Stimulated activated CD8-positive, alpha-beta memory T cell treated with anti-CD3 and anti-CD28 coated beads, Interleukin-7, amount 100 ng/mL, for 48 hours (primary cell): ENCODE results near the gene NKAIN4.
A peak's percentile ranks its signal among the peaks of the same experiment; 100 is the strongest.

Experiments
- DNase-seq, 2 donors: peaks; one replicate each; pipeline ENCODE4 v3.0.0-alpha.2; 2020; ENCODE audit warnings: low read depth in 1 of 2; ENCODE audit errors: extremely low read depth in 1 of 2

Gene NKAIN4

DNA sequence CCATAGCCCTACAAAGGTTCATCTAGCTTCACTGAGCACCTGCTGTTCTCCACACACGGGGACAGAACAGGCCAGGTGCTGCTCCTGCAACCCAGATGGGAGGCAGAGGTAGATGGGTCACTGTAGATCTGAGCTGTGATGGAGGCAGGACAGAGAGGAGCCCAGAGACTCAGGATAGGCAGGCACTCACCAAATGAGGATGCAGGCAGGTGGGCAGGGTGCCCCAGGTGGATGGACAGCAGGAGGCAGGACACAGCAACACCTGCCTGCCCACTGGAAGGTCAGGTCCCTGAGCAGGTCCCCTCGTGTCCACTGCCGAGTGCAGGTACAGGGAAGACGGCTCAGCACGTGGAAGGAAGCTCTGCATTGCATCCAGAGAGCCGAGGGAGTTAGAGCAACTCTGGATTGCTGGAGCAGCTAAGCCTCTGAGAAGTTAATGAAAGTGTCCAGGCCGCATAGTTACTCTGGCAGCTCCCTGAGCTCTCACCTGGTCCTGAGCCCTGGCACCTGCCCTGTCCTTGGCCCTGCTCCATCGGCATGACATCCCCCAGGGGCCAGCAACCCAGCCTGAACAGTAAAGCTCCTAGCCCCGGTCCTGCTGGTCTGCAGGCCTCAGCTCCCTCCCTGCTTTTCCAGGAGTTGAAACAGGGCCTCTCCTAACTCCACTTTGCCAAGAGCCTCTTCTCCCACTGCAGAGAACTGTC lies 33.4 kb downstream of the NKAIN4 start:
- no peak for DNase-seq

DNA sequence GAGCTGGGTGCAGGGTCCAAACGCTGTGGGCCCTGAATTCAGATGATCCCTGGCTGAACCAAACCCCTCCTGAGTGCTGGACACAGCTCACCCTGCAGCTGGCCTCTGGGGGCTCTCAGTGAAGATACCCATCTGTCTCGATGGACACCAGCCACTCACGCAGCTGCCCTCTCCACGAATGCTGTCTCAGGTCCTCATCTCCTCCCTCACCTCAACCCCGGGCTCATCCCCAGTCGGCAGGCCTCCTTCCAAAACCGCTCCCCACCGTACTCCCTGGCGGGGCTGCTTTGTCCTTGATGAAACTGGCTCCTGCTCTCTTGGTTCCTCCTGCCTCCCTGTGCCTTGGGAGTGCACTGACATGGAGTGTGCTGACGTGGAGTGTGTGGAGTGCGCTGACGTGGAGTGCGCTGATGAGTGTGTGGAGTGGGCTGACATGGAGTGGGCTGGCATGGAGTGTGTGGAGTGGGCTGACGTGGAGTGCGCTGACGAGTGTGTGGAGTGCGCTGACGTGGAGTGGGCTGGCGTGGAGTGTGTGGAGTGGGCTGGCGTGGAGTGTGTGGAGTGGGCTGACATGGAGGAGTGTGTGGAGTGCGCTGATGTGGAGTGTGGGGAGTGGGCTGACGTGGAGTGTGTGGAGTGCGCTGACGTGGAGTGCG lies 34.3 kb downstream of the NKAIN4 start:
- no peak for DNase-seq

GRCh38 chr20:63219447-63219821 lies 34.8 kb downstream of the NKAIN4 start:
- DNase-seq = no peak

DNA sequence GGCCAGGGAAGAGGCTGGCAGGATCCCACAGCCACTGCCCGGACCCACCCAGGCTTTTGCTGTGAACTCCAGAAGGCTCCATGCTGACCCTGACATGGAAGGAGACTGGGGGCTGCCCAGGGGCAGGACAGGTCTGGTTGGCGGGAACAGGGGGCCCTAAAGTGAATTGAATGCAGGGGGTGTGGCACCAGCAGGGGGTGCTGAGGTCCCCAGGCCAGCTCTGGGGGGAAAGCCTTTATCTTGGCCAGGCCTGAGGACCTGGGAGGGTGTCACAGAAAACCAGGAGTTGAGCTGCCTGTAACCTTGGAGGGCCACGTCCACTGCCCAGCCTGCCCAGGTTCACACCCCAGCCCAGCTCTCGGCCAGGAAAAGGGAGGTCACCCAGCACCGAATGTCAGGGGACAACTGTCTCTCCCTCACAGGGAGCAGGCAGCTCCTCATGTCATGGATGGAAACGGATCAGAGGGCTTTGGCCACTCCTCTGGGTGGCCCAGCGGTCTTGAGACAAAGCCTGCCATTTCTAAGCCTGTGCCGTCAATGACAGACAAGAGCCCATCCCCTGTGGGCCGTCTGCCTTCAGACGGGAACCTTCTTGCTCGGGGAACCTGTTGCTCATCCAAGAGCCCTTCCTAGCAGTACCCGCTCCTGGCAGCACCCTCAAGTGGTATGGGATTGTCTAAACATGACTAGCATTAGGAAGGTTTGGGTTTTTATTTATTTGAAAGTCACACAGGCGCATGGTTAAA lies 35.4 kb downstream of the NKAIN4 start:
- no peak for DNase-seq

GRCh38 chr20:63217706-63218105 lies 36.6 kb downstream of the NKAIN4 start:
- DNase-seq = no peak

DNA sequence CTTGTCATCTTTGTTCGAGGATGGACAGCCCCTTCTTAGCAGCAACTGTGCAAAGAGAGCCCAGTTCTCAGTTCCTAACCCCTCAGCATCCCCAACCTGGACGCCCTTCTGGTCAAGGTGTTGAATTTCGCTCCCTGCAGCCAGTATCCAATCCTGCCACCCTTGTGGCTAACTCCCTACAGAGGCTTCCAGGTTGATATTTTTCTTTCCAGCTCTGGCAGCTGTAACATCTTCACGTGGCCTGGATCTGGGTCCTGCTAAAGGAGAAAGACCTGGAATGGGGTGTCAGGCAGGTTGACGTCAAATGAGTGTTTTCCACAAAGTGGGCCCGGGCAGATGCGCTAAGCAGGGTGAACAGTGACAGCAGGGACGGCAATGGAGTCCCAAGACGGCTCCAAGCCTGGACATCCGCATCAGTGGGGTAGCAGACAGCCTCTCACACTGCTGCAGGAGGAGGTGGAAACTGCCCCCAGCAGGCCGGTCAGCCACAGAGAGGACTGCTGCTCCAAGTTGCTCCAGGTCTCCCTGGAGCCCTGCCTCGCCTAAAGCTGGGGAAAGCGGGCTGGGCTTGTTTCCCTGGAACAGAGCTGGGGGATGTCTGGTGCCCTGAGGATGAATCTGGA lies 37.3 kb downstream of the NKAIN4 start:
- no peak for DNase-seq

DNA sequence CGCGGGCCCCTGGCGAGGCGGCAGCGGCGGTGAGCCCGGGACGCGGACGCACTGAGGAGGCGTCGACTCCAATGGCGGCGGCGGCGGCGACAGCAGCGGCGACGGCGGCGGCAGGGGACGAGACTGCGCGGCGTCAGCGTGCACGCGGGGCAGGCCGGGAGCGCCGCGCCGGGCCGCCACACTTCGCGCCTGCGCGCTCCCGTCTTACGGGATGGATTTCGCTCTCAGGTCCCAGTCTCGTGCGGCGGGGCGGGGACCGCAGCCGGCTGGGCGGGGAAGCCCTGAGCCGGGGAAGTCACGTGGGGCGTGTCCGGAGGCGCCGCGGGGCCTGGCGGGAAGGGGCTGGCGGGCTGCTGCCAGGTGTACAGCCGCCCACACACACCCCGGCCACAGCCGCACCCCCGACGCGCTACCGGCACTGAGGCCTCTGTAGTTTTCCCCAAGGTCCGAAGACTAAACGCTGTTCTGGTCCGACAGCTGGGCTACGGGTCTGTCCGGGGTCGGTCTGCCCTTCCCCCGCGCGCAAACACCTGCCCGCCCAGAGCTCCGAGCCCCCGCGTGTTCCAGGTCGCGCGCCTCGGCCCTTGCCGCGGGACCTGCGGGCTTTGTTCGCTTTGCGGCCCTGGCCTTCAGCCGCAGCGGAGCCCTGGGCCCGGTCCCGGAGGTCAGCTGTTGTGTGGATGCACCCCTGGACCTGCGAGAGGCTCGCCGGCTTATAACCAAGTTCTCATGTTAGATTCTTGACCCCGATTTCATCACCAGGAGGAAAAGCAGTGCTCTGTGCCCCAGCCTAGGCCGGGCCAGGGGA lies 38.0 kb downstream of the NKAIN4 start, which contains the start of gene YTHDF1:
YTHDF1 (minus strand) TSS at position 91 of the 808 bp plus-strand sequence. CDS start 239 bp downstream, outside the sequence.
- DNase-seq = peak; percentile 94

DNA sequence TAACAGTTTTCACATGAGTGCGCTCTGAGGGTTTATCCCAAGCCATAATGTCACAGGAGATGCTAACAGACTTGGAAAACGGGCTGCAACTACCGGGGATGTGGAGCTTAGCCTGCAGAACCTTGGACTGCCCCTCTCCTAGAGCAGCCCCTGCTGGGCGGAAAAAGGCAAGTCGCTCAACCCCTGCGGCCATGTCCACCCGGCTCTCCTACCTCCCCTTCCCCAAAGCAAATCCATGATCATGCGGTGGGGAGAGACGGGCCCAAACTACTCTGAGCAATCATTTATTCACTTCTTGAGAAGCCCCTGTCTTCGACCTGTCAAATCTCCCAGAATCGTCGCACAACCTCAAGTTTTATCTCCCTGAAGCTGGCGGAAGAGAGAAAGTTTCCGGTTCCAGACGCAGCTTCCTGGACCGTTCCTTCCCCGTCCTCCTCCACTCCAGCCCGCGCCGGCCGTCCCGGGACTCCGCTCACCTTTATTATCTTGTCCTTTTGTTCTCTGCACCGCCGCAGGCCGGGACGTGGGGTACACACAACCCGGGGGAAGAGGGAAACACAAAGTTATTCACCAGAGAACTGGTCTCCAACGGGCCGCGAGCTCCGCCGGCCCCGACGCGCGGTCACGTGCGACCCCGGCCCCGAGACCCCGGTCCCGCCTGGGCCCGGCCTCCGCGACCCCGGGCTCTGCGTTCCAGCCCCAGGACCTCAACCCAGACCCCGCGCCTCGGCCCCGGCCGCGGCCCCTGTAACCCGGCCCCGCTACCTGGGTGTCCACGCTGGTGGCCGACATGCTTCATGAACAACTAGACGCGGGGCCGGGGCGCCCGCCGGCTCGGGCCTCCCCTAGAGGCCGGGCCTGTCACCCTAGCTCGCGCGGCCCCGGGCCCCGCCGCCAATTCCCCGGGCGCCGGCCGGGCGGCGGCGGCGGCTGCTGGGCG lies 38.9 kb downstream of the NKAIN4 start:
- DNase-seq = no peak

GRCh38 chr20:63214514-63214913 lies 39.7 kb downstream of the NKAIN4 start:
- DNase-seq = no peak

GRCh38 chr20:63212792-63213191 lies 41.5 kb downstream of the NKAIN4 start:
- DNase-seq = no peak

GRCh38 chr20:63212393-63212730 lies 41.9 kb downstream of the NKAIN4 start:
- no peak for DNase-seq

DNA sequence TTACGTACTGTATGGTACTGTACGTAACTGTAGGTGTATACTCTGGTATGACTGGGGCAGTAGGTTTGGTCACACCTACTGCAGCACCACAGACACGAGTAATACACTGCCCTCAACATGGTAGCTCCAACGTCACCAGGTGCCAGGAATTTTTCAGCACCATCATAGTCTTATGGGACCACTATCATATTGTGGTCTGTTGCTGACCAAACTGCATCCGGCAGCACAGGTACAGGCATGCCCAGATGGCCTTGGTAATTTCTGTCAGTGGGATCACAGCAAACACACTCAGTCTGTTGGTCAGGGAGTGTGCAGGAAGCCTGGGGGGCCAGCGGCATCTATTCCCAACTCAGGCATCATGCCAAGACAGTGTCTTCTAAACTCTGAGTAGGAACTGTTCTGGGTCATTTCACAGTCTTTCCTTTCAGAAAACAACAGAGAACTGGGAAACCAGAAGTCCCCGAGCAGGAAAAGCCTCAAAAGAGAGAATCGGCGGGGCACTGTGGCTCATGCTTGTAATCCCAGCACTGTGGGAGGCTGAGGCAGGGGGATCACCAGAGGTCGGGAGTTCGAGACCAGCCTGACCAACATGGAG lies 44.2 kb downstream of the NKAIN4 start:
- no peak for DNase-seq

DNA sequence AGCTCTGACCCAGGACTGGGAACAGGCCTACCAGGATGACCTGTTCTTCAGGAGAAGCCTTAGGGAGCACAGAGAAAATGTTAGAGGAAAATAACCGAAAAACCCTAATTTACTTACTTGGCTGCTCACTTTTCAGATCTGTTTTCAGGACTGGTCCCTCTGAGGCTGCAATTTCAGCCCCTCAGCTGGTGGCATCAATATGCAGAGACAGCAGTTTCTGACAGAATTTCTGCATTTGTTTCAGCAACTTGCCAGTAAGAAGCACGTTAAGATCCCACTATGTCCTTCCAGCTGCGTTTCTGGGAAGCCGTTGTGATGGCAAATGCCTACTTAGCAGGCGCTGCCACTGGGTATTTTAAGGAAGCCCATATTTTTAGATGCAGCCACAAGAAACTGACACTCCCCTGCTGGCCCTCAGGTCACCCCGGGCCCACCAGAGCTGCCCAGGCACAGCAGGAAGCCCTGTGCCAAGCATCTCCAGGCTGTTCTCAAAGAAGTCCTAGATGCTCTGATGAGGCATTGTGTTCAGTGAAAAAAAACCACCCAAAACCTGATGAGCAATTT lies 45.8 kb downstream of the NKAIN4 start:
- DNase-seq = no peak

DNA sequence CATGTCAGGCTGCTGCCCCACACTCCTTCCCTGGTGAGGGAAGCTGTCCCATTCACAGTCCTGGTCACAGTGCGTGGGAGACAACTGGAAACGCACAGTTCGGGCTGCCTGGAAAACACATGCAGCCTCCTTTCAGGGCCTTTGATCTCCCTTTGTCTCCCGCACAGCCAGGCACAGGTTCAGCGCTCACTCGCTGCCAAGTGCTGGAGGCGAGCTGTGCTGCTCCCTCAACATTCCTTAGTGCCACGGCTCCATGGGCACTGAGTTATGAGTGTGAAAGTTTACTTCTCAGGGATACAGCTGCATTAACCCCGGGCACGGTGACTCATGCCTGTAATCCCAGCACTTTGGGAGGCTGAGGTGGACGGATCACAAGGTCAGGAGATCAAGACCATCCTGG lies 47.4 kb downstream of the NKAIN4 start:
- no peak for DNase-seq

GRCh38 chr20:63205896-63206295 lies 48.4 kb downstream of the NKAIN4 start:
- no peak for DNase-seq

DNA sequence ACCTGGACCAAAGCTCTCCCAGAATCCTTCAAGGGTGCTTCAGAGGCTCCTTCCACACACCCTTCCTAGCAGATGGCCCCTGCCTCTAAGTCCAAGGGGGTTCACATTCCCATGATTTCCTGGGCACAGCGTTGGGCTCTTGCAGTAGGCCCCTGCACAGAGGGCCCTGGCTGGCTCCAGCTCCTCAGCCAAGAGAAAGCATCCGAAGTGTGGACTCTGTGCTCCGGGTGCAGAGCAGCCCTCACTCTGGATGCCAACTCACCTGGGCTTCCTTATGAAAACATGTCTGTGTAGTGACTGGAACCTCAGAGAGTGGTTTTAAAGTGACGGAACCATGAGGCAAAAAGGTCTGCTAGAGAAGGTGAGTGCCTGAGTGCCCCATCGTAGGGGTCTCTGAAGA lies 49.9 kb downstream of the NKAIN4 start:
- DNase-seq = no peak

GRCh38 chr20:63202811-63203526 lies 51.3 kb downstream of the NKAIN4 start:
- DNase-seq = no peak

DNA sequence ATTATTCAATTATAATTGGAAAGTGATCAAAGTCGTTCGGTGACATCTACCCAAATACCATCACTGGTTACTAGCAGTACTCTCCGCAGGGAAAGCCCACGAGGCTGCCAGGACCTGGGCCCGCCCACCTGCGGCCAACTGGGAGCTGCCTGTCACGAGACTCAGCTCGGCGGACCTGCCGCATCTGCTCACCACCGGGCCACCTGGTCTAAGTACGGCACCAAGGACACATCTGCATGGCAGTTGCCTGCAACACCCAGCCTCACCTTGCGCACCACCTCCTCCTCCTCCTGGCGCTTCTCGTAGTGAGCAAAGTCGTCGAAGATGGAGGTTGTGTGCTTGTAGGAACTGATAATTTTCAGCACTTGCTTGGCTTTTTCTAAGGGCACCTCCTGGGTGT lies 52.2 kb downstream of the NKAIN4 start:
- DNase-seq = no peak
